HT-29 (cell line): ENCODE results near the gene ATXN7. TPM values are rescaled to one million over a fixed set of nuclear protein-coding genes. Genes with fewer than 3 reads are reported as not detected.

ENCODE experiments used
- DNase-seq: peaks from one replicate; pipeline ENCODE4 v3.0.0-alpha.2; 2015; ENCODE audit warnings: low spot score
- total RNA-seq: library from RNA; depleted of rRNA; stranded (reverse); fragments of >200 nt; shearing (Covaris generic); gene quantifications from 2 replicates; pipeline ENCODE4 v1.2.3, GENCODE V29; 2014

Gene ATXN7
- total RNA-seq, 1 experiment from 2014 or later: 3.0 TPM

DNA sequence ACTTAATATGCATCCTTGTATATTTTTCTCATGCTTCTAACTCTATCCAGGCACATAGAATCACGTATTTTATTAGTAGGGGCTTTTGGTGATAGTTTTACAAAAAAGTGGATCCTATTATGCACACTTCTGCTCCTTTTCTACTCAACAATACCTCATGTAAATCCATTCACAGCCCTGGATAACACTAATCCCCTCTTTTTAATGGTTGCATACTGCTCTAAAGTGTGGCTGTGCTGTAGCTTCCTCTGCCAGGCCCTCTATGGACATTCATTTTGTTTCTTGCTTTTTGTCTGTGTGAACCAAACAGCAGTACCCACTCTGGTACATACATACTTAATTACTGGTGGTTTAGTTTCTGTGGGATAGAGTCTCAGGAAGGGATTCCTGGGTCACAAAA lies 99.8 kb downstream of the ATXN7 start:
- DNase-seq: no peak

DNA sequence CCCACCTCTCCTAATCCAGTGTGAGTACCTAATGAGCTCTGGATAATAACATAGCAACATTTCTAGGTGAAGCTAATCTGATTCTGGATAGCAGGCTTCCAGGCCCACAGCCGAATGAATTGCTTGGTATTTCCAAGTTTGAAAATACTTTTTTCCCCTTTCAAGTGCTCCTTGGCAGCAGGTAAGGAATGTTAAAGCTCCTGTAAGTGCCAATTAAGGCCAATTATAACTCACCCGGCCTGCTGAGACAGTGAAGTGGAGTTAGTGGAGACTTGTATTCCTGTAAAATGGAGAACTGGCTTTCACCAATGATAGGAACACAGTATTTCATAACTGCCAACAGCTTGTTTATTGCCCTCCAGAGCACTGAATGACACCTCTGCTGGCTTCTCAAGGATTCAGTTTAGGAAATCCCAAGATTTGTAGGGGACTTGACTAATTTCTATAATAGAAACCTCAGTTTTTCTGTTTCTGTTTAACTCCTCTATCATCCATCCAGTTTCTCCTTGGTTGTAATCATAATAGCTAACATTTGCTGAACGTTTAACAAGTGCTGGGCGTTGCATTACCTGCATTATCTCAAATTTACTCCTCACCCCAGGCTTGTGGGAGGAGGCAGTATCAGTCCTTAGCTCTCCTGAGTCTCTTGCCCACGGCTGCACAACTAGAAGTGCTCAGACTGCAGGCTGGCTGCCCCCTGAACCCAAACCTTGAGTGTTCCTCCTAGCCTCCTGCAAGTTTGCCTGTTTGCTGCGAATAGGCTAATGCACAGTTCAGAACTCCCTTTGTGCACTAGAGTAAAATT lies 101.2 kb downstream of the ATXN7 start:
- no peak for DNase-seq

DNA sequence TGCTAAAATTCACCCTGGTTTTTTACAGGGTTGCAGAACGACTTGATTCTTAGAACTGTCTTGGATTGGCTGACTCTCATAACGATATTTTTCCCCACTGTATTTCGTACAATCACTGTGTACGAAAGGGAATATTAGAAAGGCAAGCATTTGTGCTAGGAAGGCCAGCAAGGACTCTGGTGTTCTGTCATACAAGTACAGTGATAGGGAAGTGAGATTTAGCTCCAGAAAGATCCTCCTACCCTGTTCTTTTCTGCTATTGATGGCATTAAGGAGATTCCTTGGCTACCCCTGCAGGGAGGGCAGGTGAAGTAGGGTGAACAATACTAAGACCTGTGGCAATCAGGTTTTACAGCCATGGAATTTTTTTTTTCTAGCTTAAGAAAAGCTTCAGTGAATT lies 102.3 kb downstream of the ATXN7 start:
- DNase-seq: no peak

DNA sequence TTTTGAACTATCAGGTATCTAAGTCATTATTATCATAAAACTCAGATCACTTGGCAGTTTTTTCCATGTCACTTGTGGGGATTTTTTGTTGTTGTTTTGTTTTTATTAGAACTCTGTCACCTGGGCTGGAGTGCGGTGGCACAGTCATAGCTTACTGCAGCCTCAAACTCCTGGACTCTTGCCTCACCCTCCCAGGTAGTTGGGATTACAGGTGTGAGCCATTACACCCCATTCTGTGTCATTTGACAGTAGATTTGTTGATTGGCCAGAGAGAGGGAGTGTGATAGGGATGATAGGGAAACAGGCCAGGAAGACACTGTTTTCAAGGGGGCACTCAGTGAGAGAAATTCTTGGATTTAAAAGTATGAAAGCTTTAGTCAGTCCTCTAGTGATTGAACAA lies 103.2 kb downstream of the ATXN7 start:
- DNase-seq: no peak

GRCh38 chr3:63967675-63968611 lies 104.3 kb downstream of the ATXN7 start:
- peak; percentile 36 for DNase-seq

DNA sequence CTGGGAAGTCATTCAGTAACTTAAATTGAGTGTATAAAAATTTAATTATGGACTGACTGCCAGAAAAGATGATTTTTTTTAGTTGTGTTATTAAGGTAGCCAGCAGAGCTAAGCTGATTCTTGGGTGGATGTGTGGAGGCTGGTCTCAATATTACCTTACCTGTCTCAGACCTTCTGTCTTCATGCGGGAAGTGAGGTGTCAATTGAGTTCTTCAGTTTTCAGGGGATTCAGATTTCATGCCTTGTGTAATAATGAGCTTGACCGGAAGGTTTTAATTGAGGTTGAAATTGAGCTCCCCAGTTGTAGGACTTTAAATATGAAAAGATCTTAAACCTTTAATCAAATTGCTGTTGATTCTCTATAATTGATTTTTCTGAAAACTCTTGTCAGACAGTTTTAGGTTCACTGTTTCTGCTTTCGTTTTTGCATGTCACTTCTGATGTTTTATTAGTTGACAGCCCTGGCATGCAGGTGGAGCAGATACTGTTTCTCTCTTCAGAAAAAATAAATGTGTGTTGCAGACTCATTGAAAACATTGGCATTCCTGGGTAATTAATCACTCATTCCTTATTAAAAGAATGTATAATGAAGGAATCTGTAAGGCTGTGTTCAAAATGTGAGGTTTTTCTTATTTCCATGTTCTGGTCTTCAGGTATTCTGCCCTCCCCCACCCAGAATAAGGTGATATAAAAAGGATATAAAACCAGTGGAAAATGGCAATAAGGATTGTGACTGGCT lies 105.1 kb downstream of the ATXN7 start:
- no peak for DNase-seq

- DNase-seq: no peak
Observed at GRCh38 chr3:63969876-63970275, 106.2 kb downstream of the ATXN7 start.

GRCh38 chr3:63970631-63971475 lies 107.2 kb downstream of the ATXN7 start:
- DNase-seq: no peak

DNA sequence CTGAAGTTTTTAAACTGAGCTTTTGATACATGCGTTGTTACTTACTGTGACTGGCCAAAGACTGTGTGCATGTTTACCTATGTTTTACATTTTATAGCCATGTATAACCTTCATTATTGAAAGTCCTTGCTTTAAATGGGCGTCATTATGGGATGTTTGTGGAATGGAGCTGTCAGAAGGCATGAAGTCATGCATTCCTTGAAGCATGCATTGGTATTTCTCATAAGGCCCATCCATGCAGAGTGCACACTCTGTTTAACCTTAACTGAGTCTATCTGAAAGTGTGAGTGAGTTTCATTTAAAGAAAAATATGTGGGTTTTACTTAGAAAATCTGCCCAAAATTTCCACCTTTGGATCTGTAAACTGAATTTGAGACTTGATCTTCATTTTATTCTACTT lies 108.5 kb downstream of the ATXN7 start:
- DNase-seq: no peak

- DNase-seq: no peak
Observed at GRCh38 chr3:63972987-63973386, 109.3 kb downstream of the ATXN7 start.

- no peak for DNase-seq
Observed at GRCh38 chr3:63973406-63973805, 109.7 kb downstream of the ATXN7 start.

DNA sequence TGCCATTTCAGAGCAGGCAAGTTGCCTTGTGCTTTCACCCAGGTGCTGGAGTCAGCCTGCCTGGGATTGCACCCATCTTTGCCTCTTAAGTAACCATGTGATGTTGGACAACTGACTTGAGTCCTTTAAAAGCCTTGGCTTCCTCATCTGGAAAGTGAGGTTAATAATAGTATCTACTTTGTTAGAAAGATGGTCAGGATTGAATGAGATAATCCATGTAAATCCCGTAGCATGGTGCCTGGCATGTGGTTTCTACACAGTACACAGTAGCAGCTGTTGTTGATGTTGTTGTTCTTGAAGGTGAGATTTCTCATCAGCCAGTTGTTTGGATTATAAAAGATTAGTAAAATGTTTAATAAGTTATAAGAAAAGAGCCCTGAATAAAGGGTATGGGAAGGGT lies 110.8 kb downstream of the ATXN7 start:
- no peak for DNase-seq

DNA sequence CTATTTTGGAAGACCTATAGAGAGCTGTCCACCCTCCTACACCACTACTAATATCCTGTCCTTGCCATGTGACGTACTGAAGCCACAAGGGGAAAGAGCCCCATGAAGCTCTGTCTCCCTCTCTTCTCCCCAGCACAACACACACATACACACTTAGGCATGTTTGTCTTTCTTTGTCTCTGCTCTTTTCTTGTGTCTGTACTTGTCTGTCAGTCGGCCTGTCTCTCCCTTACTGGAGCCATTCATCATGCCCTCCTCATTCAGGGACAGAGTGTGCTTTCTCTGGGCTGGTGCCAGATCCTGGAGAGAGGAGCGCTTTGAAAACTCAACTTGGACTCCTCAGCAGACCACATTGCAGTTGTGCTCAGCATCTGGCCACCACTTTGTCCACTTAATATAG lies 112.1 kb downstream of the ATXN7 start:
- no peak for DNase-seq

DNA sequence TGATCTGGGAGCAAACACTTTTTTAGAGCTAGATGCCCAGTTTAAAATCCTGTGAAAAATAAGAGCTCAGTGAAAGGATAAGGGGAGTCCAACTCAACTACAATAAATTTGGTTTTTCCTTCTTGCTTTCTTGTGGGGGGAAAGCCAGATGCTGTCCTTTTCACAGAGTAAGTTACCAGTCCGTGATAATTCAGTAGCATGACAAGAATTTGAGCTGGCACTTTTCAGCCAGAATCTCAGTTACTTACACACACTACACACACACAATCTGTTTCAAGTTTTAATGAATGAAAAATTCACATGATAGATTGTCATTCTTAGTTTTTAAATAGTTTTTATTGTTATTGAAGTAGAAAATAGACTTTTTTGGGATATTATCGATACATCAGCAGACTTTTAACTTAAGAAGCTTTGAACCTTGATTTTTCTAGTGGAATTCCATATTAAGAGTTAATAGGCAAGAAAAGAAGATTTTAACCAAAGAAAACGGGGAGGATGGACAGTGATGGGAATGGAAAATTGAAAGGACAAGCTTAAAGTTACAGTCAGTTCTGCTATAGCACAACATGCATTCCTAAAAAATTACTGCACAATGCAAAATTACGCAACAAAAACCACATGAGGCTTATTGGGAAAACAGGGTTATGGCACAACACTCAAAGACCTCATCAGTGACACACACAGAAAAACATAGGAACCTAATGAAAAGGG lies 112.6 kb downstream of the ATXN7 start:
- no peak for DNase-seq

- DNase-seq: no peak
Observed at GRCh38 chr3:63976872-63977200, 113.2 kb downstream of the ATXN7 start.

DNA sequence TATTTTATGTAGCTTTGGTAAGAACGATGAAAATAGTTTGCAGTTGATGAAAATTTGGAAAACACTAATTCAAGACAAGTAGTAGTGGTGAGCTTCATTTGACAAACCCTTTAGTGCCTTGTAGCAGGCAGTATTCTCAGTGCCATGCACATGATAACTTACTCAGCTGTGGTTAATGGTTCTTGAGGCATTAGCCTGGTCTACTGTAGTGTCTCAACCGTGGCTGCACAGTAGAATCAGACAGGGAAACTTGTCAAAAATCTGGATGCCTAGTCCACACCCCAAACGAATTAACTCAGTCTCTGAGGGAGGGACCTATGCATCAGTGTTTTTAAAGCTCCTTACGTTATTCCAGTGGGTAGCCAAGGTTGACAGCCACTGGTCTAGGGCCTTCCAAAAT lies 114.2 kb downstream of the ATXN7 start:
- no peak for DNase-seq

- DNase-seq: peak; percentile 29
Observed at GRCh38 chr3:63979093-63979885, 115.6 kb downstream of the ATXN7 start.

DNA sequence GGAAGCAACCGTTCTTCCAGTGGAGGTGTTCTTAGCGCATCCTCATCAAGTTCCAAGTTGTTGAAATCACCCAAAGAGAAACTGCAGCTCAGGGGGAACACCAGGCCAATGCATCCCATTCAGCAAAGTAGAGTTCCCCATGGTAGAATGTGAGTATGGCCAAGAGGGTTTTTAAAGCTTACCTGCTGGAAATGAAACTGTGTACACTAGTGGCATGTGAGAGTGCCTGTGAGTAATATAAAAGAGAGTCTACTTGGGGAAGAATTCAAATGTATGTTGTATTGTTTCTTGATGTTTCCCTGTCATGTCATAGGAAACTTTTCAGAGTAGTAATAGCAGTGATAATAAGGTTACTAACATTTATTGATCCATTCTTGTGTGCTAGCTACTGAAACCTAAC lies 116.4 kb downstream of the ATXN7 start:
- no peak for DNase-seq

DNA sequence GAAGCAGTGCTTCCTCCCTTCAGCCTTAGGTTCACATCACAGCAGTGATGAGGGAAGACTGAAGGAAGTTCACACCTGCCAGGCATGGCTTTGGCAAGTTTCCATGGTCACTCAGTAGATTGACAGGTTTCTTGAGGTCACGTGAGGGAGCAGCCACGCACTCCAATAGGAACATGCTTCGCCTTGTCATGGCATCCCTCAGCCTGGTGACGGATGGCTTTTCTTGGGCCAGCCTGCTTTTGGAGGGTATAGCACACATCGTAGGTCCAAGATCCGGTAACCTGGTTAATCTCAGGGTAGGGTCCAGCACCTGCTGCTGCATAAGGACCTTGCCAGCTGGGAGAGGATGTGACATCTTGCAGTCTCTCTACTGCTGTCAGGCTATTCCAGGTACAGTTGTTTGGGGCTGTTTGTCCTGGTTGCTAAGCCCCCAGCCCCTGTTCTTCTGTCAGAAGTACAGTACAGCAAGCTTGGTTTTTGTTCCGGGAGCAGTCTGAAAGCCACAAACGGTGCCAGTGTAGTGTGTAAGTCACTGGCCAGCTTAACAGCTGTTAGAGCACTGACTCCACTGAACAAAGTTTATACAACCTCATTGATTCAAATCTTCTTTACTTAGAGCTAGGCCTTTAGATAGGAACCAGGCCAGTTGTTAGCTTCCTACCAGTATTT lies 117.3 kb downstream of the ATXN7 start:
- peak; percentile 21 for DNase-seq
